Measurements from ENCODE around the gene ATF7IP.
"Not testable (repeated sequence)": the region's sequence is repeated elsewhere in the genome, so short reads cannot be mapped to it uniquely, and the experiment has no call there.

ATF7IP gene

GRCh38 chr12:14384783-14385638, 19.5 kb downstream of the ATF7IP start:
- peak; percentile 94 for DNase-seq

DNA sequence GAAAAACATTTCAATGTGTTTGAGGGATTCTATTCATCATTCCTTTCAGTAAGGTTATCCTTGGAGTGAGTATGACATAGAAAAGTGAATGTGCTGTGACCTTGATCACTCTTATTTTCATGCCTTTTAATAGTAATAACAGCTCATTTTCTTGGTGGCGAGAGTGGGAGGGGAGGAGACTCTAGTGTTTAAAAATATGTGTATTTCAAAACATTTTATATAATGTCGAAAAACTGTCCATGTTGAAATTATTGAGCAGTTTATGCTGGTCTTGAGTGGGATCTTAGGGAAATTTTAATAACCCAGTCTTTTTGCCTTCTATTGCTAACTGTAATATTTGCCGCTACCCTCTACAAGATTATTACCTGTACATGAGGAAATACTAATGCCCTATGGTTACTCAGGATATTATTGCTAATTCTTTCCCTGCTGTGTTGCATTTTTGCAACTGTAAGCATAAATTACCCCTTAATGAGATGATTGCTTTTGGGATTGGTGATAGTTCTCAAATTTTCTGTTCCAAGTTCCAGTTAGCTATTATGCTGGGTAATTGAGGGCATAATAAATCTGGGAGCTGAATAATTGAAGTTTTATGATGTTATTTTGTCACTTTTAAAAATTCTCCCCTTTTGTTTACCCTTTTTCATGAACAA, 21.9 kb downstream of the ATF7IP start:
- no peak for DNase-seq

DNA sequence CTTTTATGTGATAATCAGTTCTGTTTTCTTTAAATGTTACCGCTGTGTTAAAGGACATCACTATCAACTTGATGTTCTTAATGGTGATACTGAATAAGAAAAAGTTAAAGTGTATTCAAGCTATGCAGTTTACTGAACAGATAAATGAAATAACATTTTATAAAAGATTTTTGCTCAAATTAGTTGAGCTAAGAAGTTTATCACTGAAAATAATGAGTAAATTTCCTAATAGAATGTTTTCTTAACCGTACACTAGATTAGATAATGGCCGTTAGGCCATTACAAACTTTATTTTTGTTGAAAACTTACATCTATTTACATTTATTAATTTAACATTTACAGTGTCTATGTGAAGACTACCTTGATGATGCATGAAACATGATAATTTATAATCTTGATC, 25.0 kb downstream of the ATF7IP start:
- no peak for DNase-seq

GRCh38 chr12:14390870-14391530, 25.5 kb downstream of the ATF7IP start:
- DNase-seq = no peak

GRCh38 chr12:14393751-14394150, 28.3 kb downstream of the ATF7IP start:
- DNase-seq = no peak

GRCh38 chr12:14394317-14395073, 29.0 kb downstream of the ATF7IP start:
- peak; percentile 93 for DNase-seq

- DNase-seq = no peak
These were observed 29.7 kb downstream of the ATF7IP start for GRCh38 chr12:14395074-14395778.

DNA sequence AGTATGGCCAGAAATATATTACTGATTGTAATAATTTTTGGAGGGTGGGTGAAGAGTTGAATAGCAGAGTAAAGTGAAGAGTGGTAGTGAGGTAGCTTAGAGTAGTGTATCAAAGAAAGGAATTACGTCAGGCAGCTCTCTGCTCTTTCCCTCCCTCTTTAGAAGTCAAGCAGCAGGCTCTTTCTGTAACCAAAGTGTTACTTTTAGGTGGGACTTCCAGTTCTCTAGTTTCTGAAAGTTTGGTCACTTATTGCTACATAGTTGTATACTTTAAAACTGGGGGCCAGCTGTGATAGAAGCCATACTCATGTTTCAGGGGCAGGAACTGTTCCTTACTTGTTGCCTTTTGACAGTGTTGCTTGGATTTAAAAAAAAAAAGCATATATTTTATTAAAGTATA, 30.6 kb downstream of the ATF7IP start:
- no peak for DNase-seq

GRCh38 chr12:14399871-14400270, 34.4 kb downstream of the ATF7IP start:
- no peak for DNase-seq

DNA sequence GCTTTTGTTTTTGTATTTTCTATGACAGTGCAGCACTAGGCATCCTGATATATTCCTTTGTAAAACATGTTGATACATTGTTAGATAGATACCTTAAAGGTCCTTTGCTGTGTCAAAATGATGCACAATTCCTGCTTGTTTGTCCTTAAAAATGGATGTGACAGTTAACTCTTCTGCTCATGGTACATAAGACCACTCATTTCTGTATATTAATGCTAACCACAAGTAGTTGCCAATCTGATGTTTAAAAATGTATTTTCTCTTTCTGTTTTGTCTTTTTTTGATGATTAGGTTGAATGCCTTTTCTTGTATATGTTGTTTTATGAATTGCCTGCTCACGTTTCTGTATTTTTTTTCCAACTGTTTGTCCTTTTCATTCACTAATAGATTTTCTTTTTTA, 35.1 kb downstream of the ATF7IP start:
- no peak for DNase-seq

DNA sequence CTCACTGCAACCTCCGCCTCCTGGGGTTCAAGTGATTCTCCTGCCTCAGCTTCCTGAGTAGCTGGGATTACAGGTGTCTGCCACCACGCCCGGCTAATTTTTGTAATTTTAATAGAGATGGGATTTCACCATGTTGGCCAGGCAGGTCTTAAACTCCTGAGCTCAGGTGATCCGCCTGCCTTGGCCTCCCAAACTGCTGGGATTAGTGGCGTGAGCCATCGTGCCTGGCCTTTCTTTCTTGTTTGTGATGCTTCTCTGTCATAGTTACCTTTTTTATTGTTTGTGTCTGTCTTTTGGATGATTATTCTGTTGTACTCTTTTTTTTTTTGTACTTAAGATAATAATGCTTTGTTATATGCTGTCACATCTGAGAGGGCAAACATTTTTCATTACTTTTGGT, 35.8 kb downstream of the ATF7IP start:
- DNase-seq = not testable (repeated sequence)

- DNase-seq = no peak
These were observed 37.2 kb downstream of the ATF7IP start for GRCh38 chr12:14402697-14403096.

- no peak for DNase-seq
These were observed 37.8 kb downstream of the ATF7IP start for GRCh38 chr12:14403293-14403692.

DNA sequence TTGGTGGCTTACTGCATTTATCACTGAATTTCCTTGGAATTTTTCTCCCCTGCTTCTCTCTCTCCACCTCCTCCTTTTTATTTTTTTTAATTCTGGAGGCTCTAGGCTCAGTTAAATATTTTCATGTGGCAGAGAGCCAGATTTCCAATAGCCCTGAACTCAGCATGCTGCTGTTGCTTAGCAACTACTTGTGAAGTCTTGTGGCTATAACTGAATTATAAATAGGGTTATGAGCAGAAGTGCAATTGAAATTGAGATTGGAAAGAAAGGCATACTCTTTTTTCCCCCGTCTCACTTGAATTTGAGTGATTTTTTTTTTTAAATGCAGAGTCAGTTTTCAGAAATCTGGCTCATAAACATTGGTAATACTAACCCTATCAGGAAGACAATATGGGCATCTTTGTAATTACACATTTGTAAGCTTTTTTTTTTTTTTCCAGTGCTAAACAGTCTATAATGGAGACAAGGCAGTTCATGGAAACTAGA, 38.3 kb downstream of the ATF7IP start:
- DNase-seq = peak; percentile 92

- DNase-seq = not testable (repeated sequence)
These were observed 39.9 kb downstream of the ATF7IP start for GRCh38 chr12:14405407-14405806.

DNA sequence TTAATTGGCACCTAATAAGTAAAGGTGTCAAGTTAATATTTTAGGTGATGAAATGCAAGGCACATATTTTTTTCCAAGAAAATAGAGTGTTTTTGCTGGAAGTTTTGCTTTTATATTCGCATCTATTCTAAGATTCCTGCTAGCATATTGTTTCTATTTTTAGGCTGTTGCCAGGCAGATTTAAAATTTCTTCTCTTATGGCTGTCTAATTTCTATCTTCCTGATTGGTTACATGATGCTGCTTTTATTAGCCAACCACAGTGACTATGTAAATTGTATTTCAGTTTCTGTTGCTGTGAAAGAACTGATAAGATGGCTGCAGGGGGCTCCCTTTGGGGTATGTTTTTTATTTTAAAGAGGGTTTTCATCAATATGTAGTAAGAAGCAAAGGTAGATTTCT, 42.7 kb downstream of the ATF7IP start:
- DNase-seq = no peak

DNA sequence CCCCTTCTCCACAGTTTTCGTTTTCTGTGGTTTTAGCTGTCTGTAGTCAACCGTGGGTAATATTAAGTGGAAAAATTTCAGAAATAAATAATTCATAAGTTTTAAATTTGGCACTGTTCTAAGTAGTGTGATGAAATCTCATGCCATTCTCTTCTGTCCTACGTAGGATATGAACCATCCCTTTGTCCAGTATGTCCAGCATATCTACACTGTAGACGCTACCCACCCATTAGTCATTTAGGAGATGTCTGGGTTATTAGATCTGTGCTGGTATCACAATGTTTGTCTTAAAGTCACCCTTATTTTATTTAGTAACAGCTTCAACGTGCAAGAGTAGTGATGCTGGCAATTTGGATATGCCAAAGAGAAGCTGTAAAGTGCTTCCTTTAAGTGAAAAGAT, 44.7 kb downstream of the ATF7IP start:
- no peak for DNase-seq

DNA sequence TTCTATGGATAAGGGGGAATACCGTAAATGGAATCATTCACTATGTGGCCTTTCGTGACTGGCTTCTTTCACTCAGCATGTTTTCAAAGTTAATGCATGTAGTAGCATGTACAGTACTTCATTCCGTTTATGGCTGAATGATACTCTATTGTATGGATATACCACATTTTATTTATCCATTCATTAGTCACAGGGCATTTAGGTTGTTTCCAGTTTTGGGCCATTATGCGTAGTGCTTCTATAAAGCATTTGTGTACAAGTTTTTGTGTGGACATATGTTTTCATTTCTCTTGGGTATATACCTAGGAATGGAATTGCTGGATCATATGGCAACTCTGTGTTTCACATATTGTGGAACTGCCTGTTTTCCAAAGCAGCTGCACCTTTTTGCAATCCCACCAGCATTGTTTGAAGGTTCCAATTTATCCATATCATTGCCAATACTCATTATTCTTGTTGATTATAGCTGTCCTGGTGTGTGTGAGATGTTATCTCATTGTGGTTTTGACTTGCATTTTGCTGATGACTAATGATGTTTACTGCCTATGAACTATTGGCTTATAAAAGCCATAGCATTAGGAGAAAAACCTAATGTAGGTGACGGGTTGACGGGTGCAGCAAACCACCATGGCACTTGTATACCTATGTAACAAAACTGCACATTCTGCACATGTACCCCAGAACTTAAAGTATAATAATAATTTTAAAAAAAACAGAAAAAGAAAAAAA, 45.5 kb downstream of the ATF7IP start:
- peak; percentile 65 for DNase-seq

DNA sequence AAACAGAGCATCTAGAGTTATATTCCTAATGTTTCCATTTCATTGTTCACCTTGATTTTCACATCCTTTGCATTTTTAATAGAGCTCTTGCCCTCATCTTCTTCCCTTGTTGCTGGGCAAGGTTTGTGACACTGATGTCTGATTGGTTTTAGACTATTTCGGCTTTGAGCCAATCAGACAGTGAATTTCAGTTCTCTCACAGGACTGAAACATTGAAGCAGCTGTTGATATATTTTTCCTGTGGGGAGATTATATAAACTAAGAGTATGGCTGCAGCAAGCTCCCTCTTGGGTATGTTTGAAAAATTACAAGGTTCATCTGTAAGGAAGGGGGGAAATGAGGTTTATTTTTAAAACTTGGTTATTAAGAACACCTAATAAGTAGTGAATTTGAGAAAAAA, 51.2 kb downstream of the ATF7IP start:
- peak; percentile 77 for DNase-seq

GRCh38 chr12:14417715-14418114, 52.2 kb downstream of the ATF7IP start:
- no peak for DNase-seq

- DNase-seq = no peak
These were observed 53.0 kb downstream of the ATF7IP start for GRCh38 chr12:14418451-14418890.
